Endodermal cell (in vitro differentiated cells): ENCODE data around the gene ANKRD10. TPM values are rescaled to one million over a fixed set of nuclear protein-coding genes. Genes with fewer than 3 reads are reported as not detected.

Experiments
- DNase-seq: peaks from one replicate; pipeline ENCODE4 v3.0.0-alpha.2; 2017
- H3K27ac ChIP-seq: 2 replicates; pipeline ENCODE4 v1.5.1; 2013; ENCODE audit warnings: mild to moderate bottlenecking, low read depth, low read length, moderate library complexity
- H3K27me3 ChIP-seq: 2 replicates; pipeline ENCODE4 v1.6.1; 2013; ENCODE audit warnings: mild to moderate bottlenecking, low read length, moderate library complexity; ENCODE audit not compliant: insufficient read depth, control insufficient read depth, poor library complexity, severe bottlenecking
- H3K36me3 ChIP-seq: 2 replicates; pipeline ENCODE4 v1.7.0; 2013; ENCODE audit warnings: mild to moderate bottlenecking, low read length, moderate library complexity; ENCODE audit not compliant: control insufficient read depth, insufficient read depth
- H3K4me1 ChIP-seq: one replicate; pipeline ENCODE4 v1.7.0; 2013; ENCODE audit warnings: low read length; ENCODE audit not compliant: control insufficient read depth, insufficient read depth
- H3K4me3 ChIP-seq: 2 replicates; pipeline ENCODE4 v1.5.1; 2013; ENCODE audit warnings: mild to moderate bottlenecking, low read length, moderate library complexity
- H3K9ac ChIP-seq: 2 replicates; pipeline ENCODE4 v1.6.1; 2013; ENCODE audit warnings: mild to moderate bottlenecking, low read length, moderate library complexity; ENCODE audit not compliant: poor library complexity, severe bottlenecking; ENCODE audit errors: extremely low read depth
- H3K9me3 ChIP-seq: 2 replicates; pipeline ENCODE4 v1.6.1; 2013; ENCODE audit warnings: mild to moderate bottlenecking, low read length, moderate library complexity; ENCODE audit not compliant: control insufficient read depth
- H3K27ac Mint-ChIP-seq: 2 replicates; pipeline ENCODE4 v1.8.0; 2020; ENCODE audit warnings: mixed read lengths
- H3K27me3 Mint-ChIP-seq: 2 replicates; pipeline ENCODE4 v1.8.0; 2021; ENCODE audit warnings: mild to moderate bottlenecking, mixed read lengths; ENCODE audit not compliant: insufficient read depth
- H3K36me3 Mint-ChIP-seq: 2 replicates; pipeline ENCODE4 v1.8.0; 2020; ENCODE audit warnings: low read depth, mixed read lengths
- H3K4me1 Mint-ChIP-seq: 2 replicates; pipeline ENCODE4 v1.8.0; 2020; ENCODE audit warnings: mixed read lengths
- H3K4me3 Mint-ChIP-seq: 2 replicates; pipeline ENCODE4 v1.8.0; 2020; ENCODE audit warnings: mild to moderate bottlenecking, moderate library complexity, mixed read lengths
- H3K9me3 Mint-ChIP-seq: 2 replicates; pipeline ENCODE4 v1.8.0; 2020; ENCODE audit warnings: mild to moderate bottlenecking, mixed read lengths
- WGBS, 2 experiments: methylation state at CpG; one replicate each; pipeline versions ENCODE4 v1.1.5 to v1.1.7; 2013; ENCODE audit warnings: missing lambda C conversion rate in 2 of 2, mixed read lengths in 1 of 2; ENCODE audit not compliant: insufficient coverage in 1 of 2, insufficient read length in 1 of 2; 5-methylcytosine and 5-hydroxymethylcytosine counted together
- total RNA-seq, 2 donors: library from RNA; stranded (reverse); fragmentation: NEBNext Ultra II Directional in 1 of 2; extraction: Animal tissue kit (Norgen Biotek cat#: 25700) in 1 of 2; gene quantifications; 2 replicates in 1 of 2; 3 replicates in 1 of 2; pipeline ENCODE4 v1.2.1, GENCODE V29; 2021
- TF ChIP-seq, protein P1 (sequence below): fragments of 200-600 bp; sonication (generic); conservative IDR thresholded peaks from 2 replicates; pipeline ENCODE4 v1.5.0; 2021; ENCODE audit warnings: antibody characterized with exemption, mild to moderate bottlenecking

Gene ANKRD10
- total RNA-seq, 2 donors from 2014 or later, result 148 to 182 TPM

- Mint-ChIP-seq H3K27ac (no peak overlapping the region), H3K27me3 (peaks cover 1% of the 10 kb centered on the region), H3K4me3 (no peak overlapping the region), H3K36me3 (peaks cover 1% of the 10 kb centered on the region), H3K4me1 (peaks cover 6% of the 10 kb centered on the region), H3K9me3 (peaks cover 64% of the 10 kb centered on the region)
- Histone ChIP-seq H3K4me1 (no peaks in the 10 kb centered on the region), H3K4me3 (peak overlapping the region; percentile 8), H3K9ac (no peak overlapping the region), H3K27ac (no peak overlapping the region), H3K27me3 (no peaks in the 10 kb centered on the region), H3K9me3 (peaks cover 70% of the 10 kb centered on the region), H3K36me3 (no peaks in the 10 kb centered on the region)
- TF ChIP-seq, protein P1, sequence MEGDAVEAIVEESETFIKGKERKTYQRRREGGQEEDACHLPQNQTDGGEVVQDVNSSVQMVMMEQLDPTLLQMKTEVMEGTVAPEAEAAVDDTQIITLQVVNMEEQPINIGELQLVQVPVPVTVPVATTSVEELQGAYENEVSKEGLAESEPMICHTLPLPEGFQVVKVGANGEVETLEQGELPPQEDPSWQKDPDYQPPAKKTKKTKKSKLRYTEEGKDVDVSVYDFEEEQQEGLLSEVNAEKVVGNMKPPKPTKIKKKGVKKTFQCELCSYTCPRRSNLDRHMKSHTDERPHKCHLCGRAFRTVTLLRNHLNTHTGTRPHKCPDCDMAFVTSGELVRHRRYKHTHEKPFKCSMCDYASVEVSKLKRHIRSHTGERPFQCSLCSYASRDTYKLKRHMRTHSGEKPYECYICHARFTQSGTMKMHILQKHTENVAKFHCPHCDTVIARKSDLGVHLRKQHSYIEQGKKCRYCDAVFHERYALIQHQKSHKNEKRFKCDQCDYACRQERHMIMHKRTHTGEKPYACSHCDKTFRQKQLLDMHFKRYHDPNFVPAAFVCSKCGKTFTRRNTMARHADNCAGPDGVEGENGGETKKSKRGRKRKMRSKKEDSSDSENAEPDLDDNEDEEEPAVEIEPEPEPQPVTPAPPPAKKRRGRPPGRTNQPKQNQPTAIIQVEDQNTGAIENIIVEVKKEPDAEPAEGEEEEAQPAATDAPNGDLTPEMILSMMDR, result no peak
- 95 to 100% methylated on average over 2 to 3 of the region's 3 CpGs for WGBS, 2 experiments
- no peak for DNase-seq
These were observed 48.7 kb upstream of the ANKRD10 start for GRCh38 chr13:110963554-110963970.

DNA sequence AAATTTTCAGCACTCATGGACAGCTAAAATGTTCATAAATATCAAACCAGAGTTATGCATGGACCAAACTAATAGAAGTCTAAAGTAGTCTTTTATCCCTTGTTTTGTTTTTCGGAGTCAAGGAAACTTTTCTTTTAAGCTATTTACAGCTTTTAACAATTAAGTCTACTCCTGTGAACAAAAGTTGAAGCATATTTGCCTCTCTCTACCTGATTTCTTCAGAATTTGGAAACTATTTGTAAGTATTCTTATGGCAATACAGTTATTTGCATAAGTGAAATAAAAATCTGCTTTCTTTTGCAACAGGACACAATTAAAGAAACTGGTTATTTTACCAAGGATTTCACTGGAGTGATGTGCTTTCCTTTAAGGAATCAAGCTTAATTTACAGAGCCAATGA is 47.1 kb upstream of the ANKRD10 start:
- Histone ChIP-seq H3K27ac (no peak overlapping the region), H3K9ac (no peak overlapping the region), H3K27me3 (no peaks in the 10 kb centered on the region), H3K9me3 (peaks cover 64% of the 10 kb centered on the region), H3K36me3 (no peaks in the 10 kb centered on the region), H3K4me3 (no peak overlapping the region), H3K4me1 (no peaks in the 10 kb centered on the region)
- H3K9me3 Mint-ChIP-seq, result peaks cover 75% of the 10 kb centered on the region
- TF ChIP-seq, protein P1, result no peak
- peaks cover 1% of the 10 kb centered on the region for H3K36me3 Mint-ChIP-seq
- no peak overlapping the region for H3K27ac Mint-ChIP-seq
- no peak for DNase-seq
- WGBS, 2 experiments, result 95 to 100% methylated on average over 1 of the region's 1 CpG
- H3K27me3 Mint-ChIP-seq, result peaks cover 1% of the 10 kb centered on the region
- H3K4me1 Mint-ChIP-seq, result no peaks in the 10 kb centered on the region
- no peak overlapping the region for H3K4me3 Mint-ChIP-seq

GRCh38 chr13:110960204-110960603 is 45.3 kb upstream of the ANKRD10 start:
- DNase-seq, result no peak
- Mint-ChIP-seq H3K9me3 (peaks cover 58% of the 10 kb centered on the region), H3K36me3 (peaks cover 1% of the 10 kb centered on the region), H3K27me3 (peaks cover 1% of the 10 kb centered on the region), H3K27ac (no peak overlapping the region), H3K4me1 (no peaks in the 10 kb centered on the region), H3K4me3 (no peak overlapping the region)
- WGBS, 2 experiments, result 83 to 88% methylated on average over 1 to 2 of the region's 2 CpGs
- TF ChIP-seq, protein P1, result no peak
- no peaks in the 10 kb centered on the region for H3K4me1 ChIP-seq
- no peak overlapping the region for H3K27ac ChIP-seq
- H3K9me3 ChIP-seq, result peaks cover 47% of the 10 kb centered on the region
- H3K9ac ChIP-seq, result no peak overlapping the region
- no peak overlapping the region for H3K4me3 ChIP-seq
- no peaks in the 10 kb centered on the region for H3K27me3 ChIP-seq
- no peaks in the 10 kb centered on the region for H3K36me3 ChIP-seq
